ENCODE results near the gene PPM1L. TPM values are rescaled to one million over a fixed set of nuclear protein-coding genes. Genes with fewer than 3 reads are reported as not detected.

The PPM1L gene
- total RNA-seq, 1 experiment from 2014 or later = 7.3 TPM

DNA sequence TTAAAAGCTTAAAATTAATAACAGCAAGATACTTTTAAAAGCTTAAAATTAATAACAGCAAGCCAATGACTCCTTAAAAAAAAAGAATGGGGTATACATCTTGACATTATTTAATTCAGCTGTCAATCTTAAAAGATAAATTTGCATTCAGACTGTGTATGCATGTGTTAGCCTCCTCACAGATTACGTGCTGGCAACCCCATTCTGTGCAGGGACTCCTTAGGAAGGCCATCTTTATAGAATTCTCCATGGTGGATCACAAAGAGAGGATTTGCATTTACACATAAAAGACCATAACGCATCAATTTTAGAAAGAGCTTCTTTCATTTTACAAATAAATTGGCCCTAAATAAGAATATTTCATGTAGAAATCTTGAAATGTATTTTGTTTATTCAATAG lies 261.9 kb downstream of the PPM1L start:
- Histone ChIP-seq H2AFZ (ENCODE audit: low read length) (no peak overlapping the region), H3K4me1 (ENCODE audit: insufficient read depth, low read length) (no peaks in the 10 kb centered on the region; the same call in 1 of the 2 replicates), H3K27ac (ENCODE audit: insufficient read length, low read depth, low read length) (no peak overlapping the region), H3K9ac (ENCODE audit: extremely low read depth, insufficient read length, low read length) (no peak overlapping the region), H3K23me2 (ENCODE audit: insufficient read length, low read depth, low read length, poor library complexity, severe bottlenecking) (no peaks in the 10 kb centered on the region), H2BK5ac (ENCODE audit: insufficient read length, low read length) (no peak overlapping the region), H3K4ac (ENCODE audit: low read depth, low read length) (no peak overlapping the region), H3K27me3 (ENCODE audit: insufficient read depth, low read length) (no peaks in the 10 kb centered on the region), H4K20me1 (ENCODE audit: control insufficient read depth, insufficient read depth, insufficient read length) (no peaks in the 10 kb centered on the region), H3K23ac (ENCODE audit: insufficient read length, low read depth, low read length) (no peak overlapping the region), H3T11ph (ENCODE audit: low read length) (no peak overlapping the region), H3K14ac (ENCODE audit: insufficient read depth, low read length) (no peak overlapping the region), H2BK120ac (ENCODE audit: low read depth, low read length, poor library complexity, severe bottlenecking) (no peak overlapping the region), H2BK15ac (ENCODE audit: low read depth, low read length) (no peak overlapping the region), H3K56ac (ENCODE audit: insufficient read length, low read depth, low read length) (no peak overlapping the region), H3K18ac (ENCODE audit: insufficient read length, low read depth, low read length) (no peak overlapping the region), H4K5ac (ENCODE audit: insufficient read length, low read depth, low read length) (no peak overlapping the region), H2BK12ac (ENCODE audit: insufficient read length, low read depth, low read length) (no peak overlapping the region), H3K4me2 (ENCODE audit: insufficient read depth, insufficient read length, low read length) (no peak overlapping the region), H3K79me2 (ENCODE audit: insufficient read depth, low read length) (no peaks in the 10 kb centered on the region), H2BK20ac (ENCODE audit: low read depth, low read length, poor library complexity, severe bottlenecking) (no peak overlapping the region), H3K9me3 (ENCODE audit: control insufficient read depth, low read depth, low read length) (no peaks in the 10 kb centered on the region), H4K91ac (ENCODE audit: insufficient read length, low read depth, low read length) (no peak overlapping the region), H4K8ac (replicated peaks; ENCODE audit: insufficient read length, low read depth, low read length) (no peak overlapping the region), H3K79me1 (ENCODE audit: insufficient read depth, low read depth, low read length, poor library complexity, severe bottlenecking) (no peaks in the 10 kb centered on the region), H2AK5ac (ENCODE audit: insufficient read length, low read length) (no peak overlapping the region)
- H3K4me1 Mint-ChIP-seq = peaks cover 5 to 10% of the 10 kb centered on the region in 2 experiments; a peak in 2 of 4 replicates
- WGBS (ENCODE audit: extremely low coverage, insufficient read length, low lambda C conversion rate) = no CpG with 5 or more reads among the region's 2 CpGs
- TF ChIP-seq, protein P1, sequence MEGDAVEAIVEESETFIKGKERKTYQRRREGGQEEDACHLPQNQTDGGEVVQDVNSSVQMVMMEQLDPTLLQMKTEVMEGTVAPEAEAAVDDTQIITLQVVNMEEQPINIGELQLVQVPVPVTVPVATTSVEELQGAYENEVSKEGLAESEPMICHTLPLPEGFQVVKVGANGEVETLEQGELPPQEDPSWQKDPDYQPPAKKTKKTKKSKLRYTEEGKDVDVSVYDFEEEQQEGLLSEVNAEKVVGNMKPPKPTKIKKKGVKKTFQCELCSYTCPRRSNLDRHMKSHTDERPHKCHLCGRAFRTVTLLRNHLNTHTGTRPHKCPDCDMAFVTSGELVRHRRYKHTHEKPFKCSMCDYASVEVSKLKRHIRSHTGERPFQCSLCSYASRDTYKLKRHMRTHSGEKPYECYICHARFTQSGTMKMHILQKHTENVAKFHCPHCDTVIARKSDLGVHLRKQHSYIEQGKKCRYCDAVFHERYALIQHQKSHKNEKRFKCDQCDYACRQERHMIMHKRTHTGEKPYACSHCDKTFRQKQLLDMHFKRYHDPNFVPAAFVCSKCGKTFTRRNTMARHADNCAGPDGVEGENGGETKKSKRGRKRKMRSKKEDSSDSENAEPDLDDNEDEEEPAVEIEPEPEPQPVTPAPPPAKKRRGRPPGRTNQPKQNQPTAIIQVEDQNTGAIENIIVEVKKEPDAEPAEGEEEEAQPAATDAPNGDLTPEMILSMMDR (conservative IDR thresholded peaks at IDR 0.05) = no peak
- H3K9me3 Mint-ChIP-seq = peaks cover 13 to 14% of the 10 kb centered on the region in 2 experiments
- no peaks in the 10 kb centered on the region for H3K27me3 Mint-ChIP-seq (ENCODE audit: low read depth)
- H3K36me3 Mint-ChIP-seq (ENCODE audit: insufficient read depth in 1 of 3, low read depth in 3 of 3) = peaks cover 3 to 5% (median 4%) of the 10 kb centered on the region in 3 experiments
- no peak for DNase-seq
- H3K4me3 Mint-ChIP-seq = no peak overlapping the region
- H3K27ac Mint-ChIP-seq = no peak overlapping the region
